CD4-positive, alpha-beta T cell (primary cell): ENCODE results near the gene MAS1. TPM values are rescaled to one million over a fixed set of nuclear protein-coding genes. Genes with fewer than 3 reads are reported as not detected.

ENCODE experiments used
- ATAC-seq: fragments of 200-7000 bp; cut with Tn5 transposase; one replicate; pipeline ENCODE4 v1.10.0; 2022; ENCODE audit warnings: mild to moderate bottlenecking; ENCODE audit not compliant: poor library complexity
- CTCF ChIA-PET: fragments of 350-600 bp; sonication (Branson Sonifier 250); formaldehyde crosslinking; loops from one replicate; lab custom pipeline; 2021; ENCODE audit warnings: antibody characterized with exemption, inconsistent platforms; lab: Charles Lee
- POLR2A ChIA-PET: fragments of 350-600 bp; sonication (Branson Sonifier 250); formaldehyde crosslinking; loops from one replicate; lab custom pipeline; 2021; ENCODE audit warnings: antibody characterized with exemption, inconsistent platforms; lab: Charles Lee
- DNase-seq, 14 experiments: peaks; one replicate each; pipeline ENCODE4 v3.0.0-alpha.2; 2013 to 2020; ENCODE audit warnings: mixed read lengths in 2 of 14
- H3K27ac ChIP-seq, 2 donors: one replicate each; pipeline versions ENCODE4 v1.5.1 to v1.7.0; 2013; ENCODE audit warnings: low read length in 2 of 2, low read depth in 1 of 2, mild to moderate bottlenecking in 1 of 2
- H3K27me3 ChIP-seq, 2 experiments: 1 replicate in 1 of 2; 2 replicates in 1 of 2; pipeline versions ENCODE4 v1.6.1 to v1.7.0; 2013; ENCODE audit warnings: low read length in 2 of 2, control low read depth in 1 of 2, mild to moderate bottlenecking in 1 of 2, moderate library complexity in 1 of 2; ENCODE audit not compliant: insufficient read depth in 2 of 2, control insufficient read depth in 1 of 2
- H3K36me3 ChIP-seq: one replicate; pipeline ENCODE4 v1.6.1; 2013; ENCODE audit warnings: low read length, control low read depth; ENCODE audit not compliant: insufficient read depth
- H3K4me1 ChIP-seq: one replicate; pipeline ENCODE4 v1.6.1; 2013; ENCODE audit warnings: low read length, control low read depth; ENCODE audit not compliant: insufficient read depth
- H3K4me3 ChIP-seq: one replicate; pipeline ENCODE4 v1.5.1; 2013; ENCODE audit warnings: mild to moderate bottlenecking, low read length, moderate library complexity
- H3K9me3 ChIP-seq, 2 experiments: 1 replicate in 1 of 2; 2 replicates in 1 of 2; pipeline versions ENCODE4 v1.6.1 to v1.7.0; 2013; ENCODE audit warnings: low read length in 2 of 2, mild to moderate bottlenecking in 2 of 2, control low read depth in 1 of 2, moderate library complexity in 1 of 2; ENCODE audit not compliant: control insufficient read depth in 1 of 2, insufficient read depth in 1 of 2
- H3K27ac Mint-ChIP-seq: one replicate; pipeline ENCODE4 v1.8.0; 2020; ENCODE audit warnings: mixed read lengths
- H3K27me3 Mint-ChIP-seq: one replicate; pipeline ENCODE4 v1.8.0; 2021; ENCODE audit warnings: mixed read lengths
- H3K36me3 Mint-ChIP-seq: one replicate; pipeline ENCODE4 v1.8.0; 2021; ENCODE audit warnings: low read depth, mixed read lengths
- H3K4me1 Mint-ChIP-seq: one replicate; pipeline ENCODE4 v1.8.0; 2021; ENCODE audit warnings: low read depth, mixed read lengths
- H3K4me3 Mint-ChIP-seq: one replicate; pipeline ENCODE4 v1.8.0; 2020; ENCODE audit warnings: mild to moderate bottlenecking, mixed read lengths
- H3K9me3 Mint-ChIP-seq: one replicate; pipeline ENCODE4 v1.8.0; 2020; ENCODE audit warnings: mixed read lengths
- CTCF ChIP-seq: fragments of 200-600 bp; IDR thresholded peaks from one replicate; pipeline ENCODE4 v1.8.0; 2022; ENCODE audit warnings: antibody characterized with exemption, mild to moderate bottlenecking
- intact Hi-C, 2 experiments: fragments of 100-400 bp; cut with DNase I in 1 of 2; cut with micrococcal nuclease in 1 of 2; formaldehyde crosslinking; loops; one replicate each; pipeline versions ENCODE4 v1.15.1 to v1.9.0; 2023 to 2025; cut with DNase I, micrococcal nuclease
- total RNA-seq, 174 experiments: library from RNA in 2 of 174; stranded (reverse) in 2 of 174; gene quantifications; one replicate each; pipeline ENCODE4 v1.2.3 and lab custom pipeline; 2021 to 2026

The MAS1 gene
- total RNA-seq, 2 experiments from 2014 or later = not detected

GRCh38 chr6:159908979-159909378 lies 18.2 kb downstream of the MAS1 start:
- no peaks in the 10 kb centered on the region for H3K36me3 Mint-ChIP-seq

GRCh38 chr6:159910342-159910741 lies 19.6 kb downstream of the MAS1 start:
- Mint-ChIP-seq H3K36me3 (no peaks in the 10 kb centered on the region), H3K9me3 (no peaks in the 10 kb centered on the region), H3K4me1 (no peaks in the 10 kb centered on the region), H3K27ac (no peak overlapping the region), H3K27me3 (peaks cover 15% of the 10 kb centered on the region), H3K4me3 (no peak overlapping the region)
- Histone ChIP-seq H3K4me1 (no peaks in the 10 kb centered on the region), H3K36me3 (no peaks in the 10 kb centered on the region), H3K9me3 (no peaks in the 10 kb centered on the region), H3K27ac (no peak overlapping the region), H3K4me3 (no peak overlapping the region), H3K27me3 (peaks cover 5% of the 10 kb centered on the region in 2 experiments)
- no peak for TF ChIP-seq CTCF
- ATAC-seq = no peak
- CTCF ChIA-PET = no interaction called here
- no peak for DNase-seq
- intact Hi-C loops = no loop called here
- POLR2A ChIA-PET = no interaction called here

More at GRCh38 chr6:159908979-159909378, 18.2 kb downstream of the MAS1 start:
- Mint-ChIP-seq H3K4me3 (no peak overlapping the region), H3K27me3 (peaks cover 15% of the 10 kb centered on the region), H3K27ac (no peak overlapping the region), H3K4me1 (no peaks in the 10 kb centered on the region), H3K9me3 (no peaks in the 10 kb centered on the region)
- POLR2A ChIA-PET = no interaction called here
- Histone ChIP-seq H3K36me3 (no peaks in the 10 kb centered on the region), H3K4me3 (no peak overlapping the region), H3K9me3 (no peaks in the 10 kb centered on the region), H3K27me3 (peaks cover 5% of the 10 kb centered on the region in 2 experiments), H3K4me1 (no peaks in the 10 kb centered on the region), H3K27ac (no peak overlapping the region)
- CTCF ChIA-PET = no interaction called here
- DNase-seq (no peak), ATAC-seq (no peak)
- no peak for TF ChIP-seq CTCF
- intact Hi-C loops = no loop called here

- no peak for ATAC-seq
Observed at GRCh38 chr6:159913375-159913774, 22.6 kb downstream of the MAS1 start.

More at GRCh38 chr6:159913375-159913774, 22.6 kb downstream of the MAS1 start:
- no peaks in the 10 kb centered on the region for H3K9me3 Mint-ChIP-seq
- H3K27me3 ChIP-seq = peaks cover 5% of the 10 kb centered on the region in 2 experiments
- no peak overlapping the region for H3K27ac ChIP-seq
- POLR2A ChIA-PET = no interaction called here
- intact Hi-C loops = no loop called here
- DNase-seq = no peak
- H3K27me3 Mint-ChIP-seq = peaks cover 15% of the 10 kb centered on the region
- H3K36me3 Mint-ChIP-seq = no peaks in the 10 kb centered on the region
- no peak overlapping the region for H3K27ac Mint-ChIP-seq
- H3K4me1 ChIP-seq = no peaks in the 10 kb centered on the region
- CTCF ChIA-PET = no interaction called here
- no peak for TF ChIP-seq CTCF
- no peaks in the 10 kb centered on the region for H3K9me3 ChIP-seq
- no peak overlapping the region for H3K4me3 Mint-ChIP-seq
- H3K4me1 Mint-ChIP-seq = no peaks in the 10 kb centered on the region
- H3K36me3 ChIP-seq = no peaks in the 10 kb centered on the region
- no peak overlapping the region for H3K4me3 ChIP-seq
